OCI-LY3 (cell line): ENCODE data around the gene FBXO33.

ENCODE experiments used
- H2AFZ ChIP-seq: fragments of 200-600, 300-600 bp; shearing (Covaris generic); 2 replicates; pipeline ENCODE4 v1.6.0; 2014; ENCODE audit warnings: antibody characterized with exemption, low read depth, low read length
- H3K27ac ChIP-seq: fragments of 200-600, 300-600 bp; sonication (generic); 2 replicates; pipeline ENCODE4 v1.5.1; 2014; ENCODE audit warnings: mild to moderate bottlenecking, low read length, moderate library complexity, mixed read lengths
- H3K27me3 ChIP-seq: fragments of 200-600, 300-600 bp; sonication (generic); 2 replicates; pipeline ENCODE4 v1.6.1; 2014; ENCODE audit warnings: low read depth, low read length, mixed read lengths
- H3K36me3 ChIP-seq: fragments of 200-600, 300-600 bp; sonication (generic); replicated peaks from 2 replicates; pipeline ENCODE3; 2014; ENCODE audit warnings: low read depth, low read length, mixed read lengths
- H3K4me1 ChIP-seq: fragments of 300-600, 200-600 bp; sonication (generic); 2 replicates; pipeline ENCODE4 v1.6.1; 2014; ENCODE audit warnings: low read length, mixed read lengths
- H3K4me2 ChIP-seq: fragments of 200-600, 300-600 bp; sonication (generic); 2 replicates; pipeline ENCODE4 v1.6.1; 2014; ENCODE audit warnings: low read length, mixed read lengths
- H3K4me3 ChIP-seq: fragments of 300-600, 200-600 bp; sonication (generic); 2 replicates; pipeline ENCODE4 v1.5.1; 2014; ENCODE audit warnings: antibody characterized with exemption, mild to moderate bottlenecking, low read length, moderate library complexity
- H3K79me2 ChIP-seq: fragments of 300-600, 200-600 bp; shearing (Covaris generic); 2 replicates; pipeline ENCODE4 v1.6.1; 2014; ENCODE audit warnings: mild to moderate bottlenecking, low read length, mixed read lengths
- H3K9ac ChIP-seq: fragments of 300-600, 200-600 bp; shearing (Covaris generic); 2 replicates; pipeline ENCODE4 v1.6.0; 2014; ENCODE audit warnings: mild to moderate bottlenecking, low read length, moderate library complexity
- H3K9me3 ChIP-seq: fragments of 200-600, 300-600 bp; shearing (Covaris generic); 2 replicates; pipeline ENCODE4 v1.6.1; 2014; ENCODE audit warnings: low read length, mixed read lengths; ENCODE audit not compliant: insufficient read depth
- H4K20me1 ChIP-seq: fragments of 200-600, 300-600 bp; sonication (generic); 2 replicates; pipeline ENCODE4 v1.6.1; 2016; ENCODE audit warnings: low read length, mixed read lengths; ENCODE audit not compliant: insufficient read depth
- EZH2phosphoT487 ChIP-seq: fragments of 200-600 bp; shearing (Covaris generic); IDR thresholded peaks from 2 replicates; pipeline ENCODE4 v1.6.1; 2018; ENCODE audit warnings: antibody characterized with exemption, mixed run types, low read depth
- TF ChIP-seq, protein P1 (sequence below): fragments of 200-600, 300-600 bp; sonication (generic); IDR thresholded peaks from 2 replicates; pipeline ENCODE4 v1.5.1; 2014; ENCODE audit warnings: antibody characterized with exemption, low read length, low read depth

Gene FBXO33

DNA sequence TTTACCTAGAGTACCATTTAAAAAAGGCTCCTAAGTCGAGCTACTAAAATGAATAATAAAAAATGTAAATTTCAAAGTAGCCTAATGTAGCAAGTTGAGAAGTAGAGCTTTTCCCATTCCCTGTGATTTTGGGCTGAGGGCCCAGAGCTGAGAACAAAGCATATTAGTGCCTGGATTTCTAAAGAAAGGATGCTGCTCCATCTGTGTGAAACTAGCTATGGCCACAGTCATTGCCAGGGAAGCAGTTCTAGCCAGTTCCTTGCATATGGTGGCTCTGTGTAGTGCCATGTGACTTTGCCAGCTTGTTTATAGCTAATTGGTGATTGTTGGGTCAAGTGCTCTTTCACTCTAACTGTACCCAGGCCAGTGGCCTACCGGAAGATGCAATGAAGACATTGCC lies 20.4 kb upstream of the FBXO33 start:
- Histone ChIP-seq H3K9ac (no peak overlapping the region), H3K9me3 (no peaks in the 10 kb centered on the region), H2AFZ (no peak overlapping the region), H3K36me3 (no peaks in the 10 kb centered on the region), H3K4me2 (no peak overlapping the region), H3K27ac (no peak overlapping the region), H3K79me2 (no peaks in the 10 kb centered on the region), H3K4me1 (peaks cover 12% of the 10 kb centered on the region), H4K20me1 (no peaks in the 10 kb centered on the region), H3K27me3 (no peaks in the 10 kb centered on the region), H3K4me3 (no peak overlapping the region)
- no peak for TF ChIP-seq EZH2phosphoT487
- TF ChIP-seq, protein P1, sequence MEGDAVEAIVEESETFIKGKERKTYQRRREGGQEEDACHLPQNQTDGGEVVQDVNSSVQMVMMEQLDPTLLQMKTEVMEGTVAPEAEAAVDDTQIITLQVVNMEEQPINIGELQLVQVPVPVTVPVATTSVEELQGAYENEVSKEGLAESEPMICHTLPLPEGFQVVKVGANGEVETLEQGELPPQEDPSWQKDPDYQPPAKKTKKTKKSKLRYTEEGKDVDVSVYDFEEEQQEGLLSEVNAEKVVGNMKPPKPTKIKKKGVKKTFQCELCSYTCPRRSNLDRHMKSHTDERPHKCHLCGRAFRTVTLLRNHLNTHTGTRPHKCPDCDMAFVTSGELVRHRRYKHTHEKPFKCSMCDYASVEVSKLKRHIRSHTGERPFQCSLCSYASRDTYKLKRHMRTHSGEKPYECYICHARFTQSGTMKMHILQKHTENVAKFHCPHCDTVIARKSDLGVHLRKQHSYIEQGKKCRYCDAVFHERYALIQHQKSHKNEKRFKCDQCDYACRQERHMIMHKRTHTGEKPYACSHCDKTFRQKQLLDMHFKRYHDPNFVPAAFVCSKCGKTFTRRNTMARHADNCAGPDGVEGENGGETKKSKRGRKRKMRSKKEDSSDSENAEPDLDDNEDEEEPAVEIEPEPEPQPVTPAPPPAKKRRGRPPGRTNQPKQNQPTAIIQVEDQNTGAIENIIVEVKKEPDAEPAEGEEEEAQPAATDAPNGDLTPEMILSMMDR = no peak

DNA sequence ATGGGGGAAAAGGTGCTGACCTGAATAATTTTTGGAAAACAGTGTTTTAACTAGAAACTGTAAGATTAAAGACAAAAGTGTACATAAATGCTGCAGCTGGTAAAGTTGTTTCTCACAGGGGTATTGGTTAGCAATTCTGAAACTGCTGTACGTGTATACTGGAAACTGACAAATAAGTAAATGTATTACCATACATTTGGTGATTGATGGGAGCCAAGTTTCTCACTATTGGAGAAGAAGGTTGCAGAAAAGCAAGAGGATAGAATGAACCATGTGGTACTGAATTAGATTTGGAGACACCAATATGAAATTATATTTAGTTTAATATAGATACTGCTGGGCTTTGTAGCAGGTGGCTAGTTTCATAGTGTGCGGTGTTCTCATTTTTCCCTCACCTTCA lies 19.6 kb upstream of the FBXO33 start:
- TF ChIP-seq, protein P1 = no peak
- TF ChIP-seq EZH2phosphoT487 = no peak
- H3K4me1 ChIP-seq = peaks cover 13% of the 10 kb centered on the region
- H3K79me2 ChIP-seq = no peaks in the 10 kb centered on the region
- H4K20me1 ChIP-seq = no peaks in the 10 kb centered on the region
- no peaks in the 10 kb centered on the region for H3K36me3 ChIP-seq
- no peak overlapping the region for H3K4me2 ChIP-seq
- no peak overlapping the region for H2AFZ ChIP-seq
- H3K9me3 ChIP-seq = no peaks in the 10 kb centered on the region
- no peak overlapping the region for H3K27ac ChIP-seq
- no peak overlapping the region for H3K9ac ChIP-seq
- H3K4me3 ChIP-seq = no peak overlapping the region
- no peaks in the 10 kb centered on the region for H3K27me3 ChIP-seq

DNA sequence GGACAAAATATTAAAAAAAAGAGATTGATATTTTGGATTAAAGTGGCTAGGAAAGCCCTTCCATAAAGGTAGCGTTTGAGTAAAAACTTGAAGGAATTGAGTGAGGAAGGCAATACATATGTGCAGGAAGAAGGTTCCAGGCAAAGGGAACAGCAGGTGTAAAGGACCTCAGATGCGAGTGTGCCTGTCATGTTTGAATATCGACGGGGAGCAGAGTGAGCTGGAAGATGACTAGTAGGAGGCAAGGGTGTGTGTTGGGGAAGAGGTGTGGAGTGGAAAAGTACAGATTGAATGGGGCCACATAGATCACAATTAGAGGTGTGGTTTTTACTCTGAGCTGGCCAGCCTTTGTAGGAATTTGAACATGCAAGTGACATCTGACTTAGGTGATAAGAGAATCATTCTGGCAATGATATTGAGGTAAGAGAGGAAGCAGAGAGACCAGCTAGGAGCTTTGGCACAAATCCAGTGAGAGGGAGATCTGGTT lies 15.0 kb upstream of the FBXO33 start:
- Histone ChIP-seq H3K79me2 (no peaks in the 10 kb centered on the region), H3K4me1 (peaks cover 27% of the 10 kb centered on the region), H3K9ac (no peak overlapping the region), H3K4me3 (no peak overlapping the region), H3K27ac (no peak overlapping the region), H4K20me1 (no peaks in the 10 kb centered on the region), H2AFZ (no peak overlapping the region), H3K27me3 (no peaks in the 10 kb centered on the region), H3K4me2 (no peak overlapping the region), H3K36me3 (no peaks in the 10 kb centered on the region), H3K9me3 (no peaks in the 10 kb centered on the region)
- TF ChIP-seq, protein P1 = no peak
- no peak for TF ChIP-seq EZH2phosphoT487

DNA sequence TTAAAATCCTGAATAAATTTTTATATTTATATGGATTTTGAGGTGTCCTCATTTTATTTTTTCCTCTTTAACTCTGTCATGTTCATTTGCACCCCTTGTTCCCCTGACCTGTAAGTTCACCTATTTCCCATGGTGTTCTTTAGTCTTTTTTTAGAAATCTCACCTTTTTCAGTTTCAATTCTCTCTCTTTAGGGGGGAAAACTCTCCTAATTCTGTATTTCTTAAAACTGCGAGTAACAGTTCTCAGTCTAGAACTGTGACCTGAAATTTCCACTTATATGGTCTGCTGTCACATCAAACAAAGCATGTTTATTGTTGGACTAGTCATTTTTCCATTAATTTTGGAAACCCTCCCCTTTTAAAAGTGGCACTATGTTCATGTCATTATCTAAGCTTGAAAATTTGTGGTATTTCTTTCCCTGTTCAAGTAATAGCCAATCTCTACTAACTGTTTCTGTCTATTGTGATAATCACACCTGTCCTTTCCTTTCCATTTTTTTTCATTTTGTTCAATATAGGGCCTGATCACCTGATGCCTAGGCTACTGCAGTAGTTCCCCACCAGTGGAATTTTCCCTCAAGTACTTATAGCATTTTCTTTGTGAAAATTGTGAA lies 14.0 kb upstream of the FBXO33 start:
- Histone ChIP-seq H3K27ac (no peak overlapping the region), H3K4me2 (peak overlapping the region; percentile 51), H4K20me1 (no peaks in the 10 kb centered on the region), H3K9ac (no peak overlapping the region), H3K27me3 (no peaks in the 10 kb centered on the region), H3K9me3 (no peaks in the 10 kb centered on the region), H3K4me1 (peaks cover 22% of the 10 kb centered on the region), H3K79me2 (no peaks in the 10 kb centered on the region), H2AFZ (no peak overlapping the region), H3K4me3 (0 out of 2 replicates have a peak overlapping the region, but pooled peaks have one; percentile 6), H3K36me3 (no peaks in the 10 kb centered on the region)
- TF ChIP-seq, protein P1 = no peak
- TF ChIP-seq EZH2phosphoT487 = no peak
